H1 (cell line): ENCODE measurements around the gene FIGNL1. TPM values are rescaled to one million over a fixed set of nuclear protein-coding genes. Genes with fewer than 3 reads are reported as not detected.

Experiments
- CTCF ChIA-PET: fragments of 300-600 bp; sonication (Branson Sonifier 250); formaldehyde crosslinking; loops from one replicate; lab custom pipeline; 2021; ENCODE audit not compliant: partially characterized antibody; lab: Charles Lee
- POLR2A ChIA-PET: fragments of 300-600 bp; sonication (Branson Sonifier 250); formaldehyde crosslinking; loops from one replicate; lab custom pipeline; 2021; ENCODE audit warnings: inconsistent platforms; ENCODE audit not compliant: partially characterized antibody; lab: Charles Lee
- DNase-seq, 2 experiments: peaks; one replicate each; pipeline versions ENCODE4 v3.0.0 to v3.0.0-alpha.2; 2010 to 2022; ENCODE audit warnings: low spot score in 2 of 2, low read depth in 1 of 2, mixed read lengths in 1 of 2
- FAIRE-seq: peaks from 2 replicates; lab custom pipeline; 2011; peaks lifted over from hg19 to GRCh38; lab: Jason Lieb, UNC
- H2AFZ ChIP-seq: 2 replicates; pipeline ENCODE4 v1.8.1; 2012; ENCODE audit warnings: low read length, inconsistent platforms
- H2AK5ac ChIP-seq: 2 replicates; pipeline ENCODE4 v1.6.1; 2013; ENCODE audit warnings: low read depth, low read length
- H2BK120ac ChIP-seq: replicated peaks from 2 replicates; pipeline ENCODE3; 2013; ENCODE audit warnings: low read depth, low read length, inconsistent platforms
- H2BK12ac ChIP-seq: 2 replicates; pipeline ENCODE4 v1.6.1; 2013; ENCODE audit warnings: low read depth, low read length
- H2BK15ac ChIP-seq: 2 replicates; pipeline ENCODE4 v1.6.1; 2013; ENCODE audit warnings: low read length
- H2BK20ac ChIP-seq: 2 replicates; pipeline ENCODE4 v1.6.1; 2013; ENCODE audit warnings: low read length
- H2BK5ac ChIP-seq: 2 replicates; pipeline ENCODE4 v1.6.1; 2013; ENCODE audit warnings: low read depth, low read length
- H3K14ac ChIP-seq: 2 replicates; pipeline ENCODE4 v1.6.1; 2013; ENCODE audit warnings: inconsistent platforms; ENCODE audit not compliant: insufficient read length
- H3K18ac ChIP-seq: 2 replicates; pipeline ENCODE4 v1.6.1; 2013; ENCODE audit warnings: low read length; ENCODE audit errors: extremely low read depth
- H3K23ac ChIP-seq: 2 replicates; pipeline ENCODE4 v1.6.1; 2013; ENCODE audit warnings: inconsistent platforms; ENCODE audit not compliant: insufficient read length
- H3K23me2 ChIP-seq: 2 replicates; pipeline ENCODE4 v1.6.1; 2013; ENCODE audit warnings: low read depth, low read length
- H3K27ac ChIP-seq: 2 replicates; pipeline ENCODE4 v1.6.1; 2011; ENCODE audit warnings: low read depth, low read length, inconsistent platforms
- H3K27me3 ChIP-seq, 4 experiments: replicated peaks in 1 of 4; 1 replicate in 1 of 4; 2 replicates in 3 of 4; pipeline versions ENCODE4 v1.6.1 to v1.8.1; 2011 to 2013; ENCODE audit warnings: low read length in 3 of 4, mild to moderate bottlenecking in 3 of 4, inconsistent platforms in 2 of 4, mixed read lengths in 2 of 4, moderate library complexity in 1 of 4; ENCODE audit not compliant: control insufficient read depth in 3 of 4, insufficient read depth in 3 of 4; ENCODE audit errors: extremely low read depth in 1 of 4
- H3K36me3 ChIP-seq, 4 experiments: 2 replicates each; pipeline versions ENCODE4 v1.6.1 to v1.8.1; 2011 to 2013; ENCODE audit warnings: mild to moderate bottlenecking in 4 of 4, low read length in 3 of 4, moderate library complexity in 2 of 4, control low read depth in 1 of 4, inconsistent platforms in 1 of 4; ENCODE audit not compliant: insufficient read depth in 4 of 4, control insufficient read depth in 2 of 4
- H3K4ac ChIP-seq: replicated peaks from 2 replicates; pipeline ENCODE3; 2013; ENCODE audit warnings: low read length, low read depth, mixed read lengths, inconsistent platforms; ENCODE audit not compliant: insufficient read length
- H3K4me1 ChIP-seq, 4 experiments: replicated peaks in 1 of 4; 1 replicate in 1 of 4; 2 replicates in 3 of 4; pipeline versions ENCODE4 v1.6.1 to v1.8.1; 2011 to 2013; ENCODE audit warnings: low read length in 3 of 4, inconsistent platforms in 2 of 4, mixed read lengths in 1 of 4; ENCODE audit not compliant: insufficient read depth in 4 of 4, control insufficient read depth in 3 of 4
- H3K4me2 ChIP-seq, 2 experiments: 2 replicates each; pipeline versions ENCODE4 v1.6.1 to v1.8.1; 2011 to 2013; ENCODE audit warnings: low read depth in 2 of 2, low read length in 2 of 2, control low read depth in 1 of 2, inconsistent platforms in 1 of 2, mild to moderate bottlenecking in 1 of 2; ENCODE audit not compliant: insufficient read depth in 1 of 2
- H3K4me3 ChIP-seq, 4 experiments: fragments of 200-600, 300-600 bp in 1 of 4; sonication (generic), shearing (Covaris generic), sonication (Bioruptor Twin) in 1 of 4; 2 replicates each; pipeline versions ENCODE4 v1.5.1 to v1.8.1; 2011 to 2016; ENCODE audit warnings: low read length in 4 of 4, low read depth in 3 of 4, control low read depth in 2 of 4, inconsistent platforms in 2 of 4, mild to moderate bottlenecking in 2 of 4, mixed read lengths in 1 of 4, moderate library complexity in 1 of 4; ENCODE audit not compliant: insufficient read depth in 2 of 4; ENCODE audit errors: extremely low read depth in 1 of 4
- H3K56ac ChIP-seq: replicated peaks from 2 replicates; pipeline ENCODE3; 2013; ENCODE audit warnings: low read depth, mild to moderate bottlenecking, mixed read lengths, low read length, inconsistent platforms; ENCODE audit not compliant: insufficient read length
- H3K79me1 ChIP-seq: 2 replicates; pipeline ENCODE4 v1.6.1; 2013; ENCODE audit warnings: low read depth, low read length, control low read depth
- H3K79me2 ChIP-seq, 2 experiments: 2 replicates each; pipeline versions ENCODE4 v1.6.1 to v1.8.1; 2012 to 2013; ENCODE audit warnings: low read length in 2 of 2, mild to moderate bottlenecking in 2 of 2, inconsistent platforms in 1 of 2; ENCODE audit not compliant: insufficient read depth in 2 of 2, control insufficient read depth in 1 of 2
- H3K9ac ChIP-seq, 4 experiments: replicated peaks in 1 of 4; 1 replicate in 1 of 4; 2 replicates in 3 of 4; pipeline versions ENCODE4 v1.6.1 to v1.8.1; 2011 to 2013; ENCODE audit warnings: low read depth in 3 of 4, low read length in 3 of 4, control low read depth in 2 of 4, mild to moderate bottlenecking in 2 of 4, moderate library complexity in 2 of 4, inconsistent platforms in 1 of 4; ENCODE audit errors: extremely low read depth in 1 of 4
- H3K9me3 ChIP-seq, 2 experiments: 2 replicates each; pipeline versions ENCODE4 v1.6.1 to v1.8.1; 2012 to 2013; ENCODE audit warnings: mild to moderate bottlenecking in 2 of 2, moderate library complexity in 2 of 2, control low read depth in 1 of 2, inconsistent platforms in 1 of 2, low read depth in 1 of 2, low read length in 1 of 2, mixed read lengths in 1 of 2; ENCODE audit not compliant: insufficient read depth in 2 of 2
- H4K20me1 ChIP-seq, 2 experiments: replicated peaks in 1 of 2; 2 replicates each; pipeline versions ENCODE3 to v1.8.1; 2011 to 2013; ENCODE audit warnings: inconsistent platforms in 2 of 2, low read length in 2 of 2, mild to moderate bottlenecking in 1 of 2; ENCODE audit not compliant: insufficient read depth in 2 of 2, control insufficient read depth in 1 of 2
- H4K5ac ChIP-seq: 2 replicates; pipeline ENCODE4 v1.6.1; 2013; ENCODE audit warnings: low read length, low read depth, mixed read lengths, inconsistent platforms; ENCODE audit not compliant: insufficient read length
- H4K8ac ChIP-seq: 2 replicates; pipeline ENCODE4 v1.8.0; 2013; ENCODE audit warnings: mild to moderate bottlenecking, moderate library complexity, low read length, inconsistent platforms; ENCODE audit not compliant: insufficient read depth; ENCODE audit errors: extremely low read depth
- H4K91ac ChIP-seq: replicated peaks from 2 replicates; pipeline ENCODE3; 2013; ENCODE audit warnings: low read length, mixed read lengths, inconsistent platforms; ENCODE audit not compliant: insufficient read length
- BACH1 ChIP-seq: IDR thresholded peaks from 2 replicates; pipeline ENCODE4 v1.6.1; 2012; ENCODE audit warnings: low read length, improper control_type of control experiment
- CTBP2 ChIP-seq: IDR thresholded peaks from 2 replicates; pipeline ENCODE4 v1.7.0; 2011; ENCODE audit warnings: borderline replicate concordance, mild to moderate bottlenecking, moderate library complexity, mixed read lengths, low read length; ENCODE audit not compliant: insufficient read depth, insufficient read length
- EGR1 ChIP-seq: IDR thresholded peaks from 2 replicates; pipeline ENCODE4 v1.6.1; 2011; ENCODE audit warnings: low read depth, low read length, borderline replicate concordance
- FOSL1 ChIP-seq: IDR thresholded peaks from 2 replicates; pipeline ENCODE4 v1.6.1; 2011; ENCODE audit warnings: mild to moderate bottlenecking, low read depth, low read length, moderate library complexity; ENCODE audit not compliant: insufficient read depth
- GTF2F1 ChIP-seq: IDR thresholded peaks from 2 replicates; pipeline ENCODE4 v1.6.1; 2012; ENCODE audit warnings: low read depth, low read length, improper control_type of control experiment, borderline replicate concordance
- KDM5A ChIP-seq: fragments of 200-600 bp; IDR thresholded peaks from 2 replicates; pipeline ENCODE4 v1.7.1; 2012; ENCODE audit warnings: mild to moderate bottlenecking, low read length, inconsistent platforms, mixed read lengths
- NANOG ChIP-seq: IDR thresholded peaks from 2 replicates; pipeline ENCODE4 v1.6.1; 2011; ENCODE audit warnings: low read length, low read depth, mild to moderate bottlenecking, inconsistent platforms; ENCODE audit not compliant: insufficient read depth, poor library complexity, severe bottlenecking
- POU5F1 ChIP-seq: IDR thresholded peaks from 2 replicates; pipeline ENCODE4 v1.6.1; 2011; ENCODE audit warnings: low read depth, mild to moderate bottlenecking, low read length, moderate library complexity
- SRF ChIP-seq: IDR thresholded peaks from 2 replicates; pipeline ENCODE4 v1.6.1; 2011; ENCODE audit warnings: mild to moderate bottlenecking, low read depth, low read length, moderate library complexity
- TAF7 ChIP-seq: optimal IDR thresholded peaks from 2 replicates; pipeline ENCODE3; 2011; ENCODE audit warnings: low read depth, mild to moderate bottlenecking, inconsistent platforms, low read length, moderate library complexity, borderline replicate concordance
- ZNF274 ChIP-seq: IDR thresholded peaks from 2 replicates; pipeline ENCODE4 v1.7.0; 2012; ENCODE audit warnings: low read length, borderline replicate concordance; ENCODE audit errors: extremely low read depth
- WGBS, 2 experiments: shearing (Covaris generic) in 1 of 2; methylation state at CpG; one replicate each; pipeline versions ENCODE4 v1.1.6 to v1.1.7; 2013 to 2015; ENCODE audit warnings: low lambda C conversion rate in 2 of 2, mixed read lengths in 2 of 2, inconsistent platforms in 1 of 2, low coverage in 1 of 2, missing lambda C conversion rate in 1 of 2; ENCODE audit not compliant: insufficient replicate concordance in 2 of 2, insufficient coverage in 1 of 2, insufficient read length in 1 of 2; ENCODE audit errors: extremely low coverage in 1 of 2, missing lambda C conversion rate in 1 of 2; 5-methylcytosine and 5-hydroxymethylcytosine counted together
- polyA plus RNA-seq, 7 experiments: library from polyadenylated mRNA; depleted of rRNA in 3 of 7; stranded (reverse) in 5 of 7; unstranded in 2 of 7; fragments of >200 nt in 5 of 7; fragments of 200-250 nt in 2 of 7; gene quantifications; 1 replicate in 5 of 7; 2 replicates in 1 of 7; 4 replicates in 1 of 7; pipeline versions ENCODE4 v1.2.1 to v1.2.3, GENCODE V29; 2011 to 2013; ENCODE audit warnings: missing spikeins in 2 of 7, mixed read lengths in 2 of 7
- total RNA-seq: library from RNA; stranded (reverse); fragmentation: NEBNext Ultra II Directional; extraction: Animal tissue kit (Norgen Biotek cat#: 25700); gene quantifications from 2 replicates; pipeline ENCODE4 v1.2.1, GENCODE V29; 2021

FIGNL1 gene
- total and polyA plus RNA-seq, 2 of the 8 experiments (the other 6 are each of a cell fraction or from before 2014, with no cell fraction given), result 6.5 to 9.9 TPM

DNA sequence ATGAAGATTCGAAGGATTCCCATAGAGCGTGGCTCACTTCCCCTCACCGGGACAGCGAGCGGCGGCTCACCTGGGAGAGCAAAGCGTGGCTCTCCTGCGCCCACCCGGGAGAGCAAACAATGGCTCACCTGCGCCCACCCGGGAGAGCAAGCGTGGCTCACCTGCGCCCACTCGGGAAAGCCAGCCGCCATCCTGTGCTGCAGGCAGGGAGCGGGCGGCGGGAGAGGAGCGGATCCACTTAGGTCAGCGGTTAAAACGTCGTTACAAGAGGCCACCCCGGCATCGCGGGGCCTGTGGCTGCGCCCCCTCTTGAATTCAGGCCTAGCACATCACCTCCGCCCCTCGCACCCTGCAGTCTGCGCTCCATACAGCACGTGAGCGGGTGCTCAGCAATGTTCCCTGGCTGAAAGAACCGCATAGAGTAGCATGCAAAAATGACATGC, 461 bp upstream of the FIGNL1 start:
- Histone ChIP-seq H3K4me3 (peak overlapping the region; percentile 46 to 63 (median 54)), H2AFZ (peak overlapping the region; percentile 89), H3K14ac (no peak overlapping the region), H2BK120ac (no peak overlapping the region), H4K20me1 (no peaks in the 10 kb centered on the region), H3K27me3 (peaks cover 0 to 5% (median 5%) of the 10 kb centered on the region in 4 experiments; a peak in 4 of 7 replicates), H3K23ac (no peak overlapping the region), H4K5ac (peak overlapping the region; percentile 34), H3K18ac (peak overlapping the region; percentile 73; the same call in 1 of the 2 replicates), H2BK5ac (no peak overlapping the region), H2AK5ac (no peak overlapping the region), H3K79me2 (no peaks in the 10 kb centered on the region), H2BK15ac (no peak overlapping the region), H3K9ac (no peak overlapping the region), H2BK20ac (no peak overlapping the region), H3K4me2 (peak overlapping the region; percentile 72 to 87), H3K56ac (no peak overlapping the region), H3K36me3 (peaks cover 0 to 9% (median 3%) of the 10 kb centered on the region in 4 experiments; a peak in 2 of 8 replicates), H3K4me1 (peaks cover 2 to 5% (median 3%) of the 10 kb centered on the region in 4 experiments; a peak in 6 of 7 replicates), H3K79me1 (no peaks in the 10 kb centered on the region), H3K9me3 (no peaks in the 10 kb centered on the region), H4K8ac (no peak overlapping the region), H4K91ac (peak overlapping the region; percentile 69), H3K27ac (no peak overlapping the region), H2BK12ac (0 out of 2 replicates have a peak overlapping the region, but pooled peaks have one; percentile 39), H3K4ac (peak overlapping the region; percentile 72), H3K23me2 (no peaks in the 10 kb centered on the region; the same call in 1 of the 2 replicates)
- 52% methylated on average over 32 of the region's 32 CpGs; no CpG with 5 or more reads in 1 of the 2 experiments for WGBS, 2 experiments
- POLR2A ChIA-PET, result interaction anchor here (1.2 kb wide), 1 partner anchor 14 kb away, joined by 3 read pairs; no protein-coding TSS in a partner anchor
- DNase-seq (peak in 1 of 2 experiments; percentile 51), FAIRE-seq (no peak)
- CTCF ChIA-PET, result interaction anchor here (1.3 to 1.4 kb wide), 2 partner anchors 12 to 18 kb away, joined by 4 to 6 read pairs; no protein-coding TSS in a partner anchor
- no peak for TF ChIP-seq ZNF274
- no peak for TF ChIP-seq NANOG
- no peak for TF ChIP-seq CTBP2
- TF ChIP-seq KDM5A, result no peak
- TF ChIP-seq FOSL1, result no peak
- TF ChIP-seq SRF, result no peak
- TF ChIP-seq GTF2F1, result no peak
- no peak for TF ChIP-seq EGR1
- TF ChIP-seq BACH1, result no peak
- no peak for TF ChIP-seq TAF7
- TF ChIP-seq POU5F1, result no peak
